Colonic mucosa (tissue), 2 donors: ENCODE results near the gene CFAP77. TPM values are rescaled to one million over a fixed set of nuclear protein-coding genes. Genes with fewer than 3 reads are reported as not detected.

Source experiments
- total RNA-seq, 2 donors: library from RNA; stranded (reverse); fragmentation: NEBNext Ultra II Directional in 1 of 2; extraction: Animal tissue kit (Norgen Biotek cat#: 25700) in 1 of 2; gene quantifications; one replicate each; pipeline ENCODE4 v1.2.1, GENCODE V29; 2021
- donor health status: DM: no; HTN: no; CAD: no.
- donor health status: DM: no; HTN: no; CAD: no.

The CFAP77 gene
- total RNA-seq, 2 donors from 2014 or later = not detected

Other genes with a start within 250 kb of the CFAP77 start
- 1 to 10 TPM in 1 of 2 donors, under 1 TPM in 1; 0.59 to 1.3 TPM for gene NTNG2, start 248.2 kb upstream of the CFAP77 start, total RNA-seq
- 10 to 100 TPM; 25.8 to 36.8 TPM for gene SETX, start 55.2 kb upstream of the CFAP77 start, total RNA-seq
- 10 to 100 TPM; 11.1 to 11.2 TPM for gene TTF1, start 3.4 kb upstream of the CFAP77 start, total RNA-seq
- gene BARHL1, start 172.4 kb downstream of the CFAP77 start, total RNA-seq = not detected